Nephron (organoid): ENCODE results near the gene S100PBP.

Experiments
- H3K27ac Mint-ChIP-seq, 3 experiments: 2 replicates each; pipeline ENCODE4 v1.8.0; 2020; ENCODE audit warnings: mixed read lengths in 3 of 3, mild to moderate bottlenecking in 2 of 3, moderate library complexity in 1 of 3
- H3K27me3 Mint-ChIP-seq: 2 replicates; pipeline ENCODE4 v1.8.0; 2021; ENCODE audit warnings: low read depth, mild to moderate bottlenecking, moderate library complexity, mixed read lengths
- H3K36me3 Mint-ChIP-seq: 2 replicates; pipeline ENCODE4 v1.8.0; 2020; ENCODE audit warnings: low read depth, mixed read lengths
- H3K4me1 Mint-ChIP-seq: 2 replicates; pipeline ENCODE4 v1.8.0; 2020; ENCODE audit warnings: mixed read lengths
- H3K4me3 Mint-ChIP-seq, 3 experiments: 2 replicates each; pipeline ENCODE4 v1.8.0; 2020; ENCODE audit warnings: mild to moderate bottlenecking in 3 of 3, mixed read lengths in 3 of 3, moderate library complexity in 2 of 3
- H3K9me3 Mint-ChIP-seq: 2 replicates; pipeline ENCODE4 v1.8.0; 2020; ENCODE audit warnings: mixed read lengths
- CTCF ChIP-seq, 3 experiments: fragments of 200-600 bp; sonication (generic); IDR thresholded peaks; one replicate each; pipeline ENCODE4 v1.5.0; 2021; ENCODE audit warnings: antibody characterized with exemption in 3 of 3; ENCODE audit not compliant: unreplicated experiment in 3 of 3

S100PBP gene

DNA sequence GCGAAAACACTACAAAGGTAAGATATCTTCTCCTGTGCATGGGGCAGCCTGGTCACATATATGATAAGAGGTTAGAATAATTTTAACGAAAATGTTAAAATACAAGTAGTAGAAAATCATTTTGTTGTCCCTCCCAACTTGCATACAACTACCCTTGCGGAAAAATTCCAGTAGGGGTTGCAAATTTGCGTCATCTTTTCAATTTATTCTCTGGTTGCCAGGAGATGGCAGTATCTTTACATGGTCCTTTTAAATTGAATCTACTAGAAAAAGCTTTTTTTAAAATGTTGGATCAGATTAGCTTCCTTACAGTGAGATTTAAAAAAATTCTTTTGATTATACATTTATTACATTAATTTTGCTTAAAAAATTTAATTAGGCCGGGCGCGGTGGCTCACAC lies 10.9 kb downstream of the S100PBP start:
- Mint-ChIP-seq H3K4me3 (no peak overlapping the region), H3K36me3 (peaks cover 62% of the 10 kb centered on the region), H3K27me3 (no peaks in the 10 kb centered on the region), H3K4me1 (peaks cover 4% of the 10 kb centered on the region), H3K9me3 (no peaks in the 10 kb centered on the region), H3K27ac (no peak overlapping the region)
- peak; percentile 40 to 57 (median 50) for TF ChIP-seq CTCF (IDR thresholded peaks at IDR 0.05; ENCODE audit: unreplicated experiment in 3 of 3)

DNA sequence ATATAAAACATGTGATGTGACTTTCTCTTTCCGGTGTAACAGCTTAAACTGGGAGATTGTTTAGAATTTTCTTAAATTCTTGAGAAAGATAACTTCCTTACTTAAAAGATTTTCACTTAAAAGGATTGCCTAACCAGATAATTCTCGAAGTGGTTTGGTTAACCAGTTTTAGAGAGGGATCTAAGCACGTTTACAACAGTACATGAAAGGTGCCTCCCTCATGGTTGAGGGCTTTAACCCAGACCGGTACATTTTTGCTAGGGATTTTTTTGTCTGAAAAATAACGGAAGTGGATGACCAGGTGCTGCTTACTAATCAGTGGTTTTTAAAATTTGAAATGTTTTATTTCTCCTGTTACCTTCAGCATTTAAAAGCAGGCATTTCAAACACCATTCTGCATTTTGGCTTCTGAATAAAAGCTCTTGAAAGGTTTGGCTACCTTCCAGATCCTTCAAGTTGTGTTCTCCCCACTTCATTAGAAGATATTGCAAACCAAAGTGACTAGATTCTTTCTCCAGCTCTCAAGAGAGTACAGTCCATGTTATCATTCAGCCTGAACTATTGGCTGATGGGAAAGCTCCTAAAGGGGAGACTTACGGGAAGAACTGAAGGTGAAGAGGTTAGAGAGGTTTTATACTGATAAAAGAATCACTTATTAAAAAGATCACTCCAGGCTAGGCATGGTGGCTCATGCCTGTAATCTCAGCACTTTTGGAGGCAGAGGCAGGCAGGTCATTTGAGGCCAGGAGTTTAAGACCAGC lies 12.8 kb downstream of the S100PBP start:
- no peak for TF ChIP-seq CTCF (IDR thresholded peaks at IDR 0.05; ENCODE audit: unreplicated experiment in 3 of 3)
- Mint-ChIP-seq H3K27me3 (no peaks in the 10 kb centered on the region), H3K4me1 (peaks cover 4% of the 10 kb centered on the region), H3K27ac (no peak overlapping the region), H3K36me3 (peaks cover 74% of the 10 kb centered on the region), H3K9me3 (no peaks in the 10 kb centered on the region), H3K4me3 (no peak overlapping the region)

GRCh38 chr1:32831878-32832277 lies 14.4 kb downstream of the S100PBP start:
- Mint-ChIP-seq H3K27ac (no peak overlapping the region), H3K36me3 (peaks cover 75% of the 10 kb centered on the region), H3K9me3 (no peaks in the 10 kb centered on the region), H3K27me3 (no peaks in the 10 kb centered on the region), H3K4me3 (no peak overlapping the region), H3K4me1 (peaks cover 4% of the 10 kb centered on the region)
- TF ChIP-seq CTCF (IDR thresholded peaks at IDR 0.05; ENCODE audit: unreplicated experiment in 3 of 3) = no peak

DNA sequence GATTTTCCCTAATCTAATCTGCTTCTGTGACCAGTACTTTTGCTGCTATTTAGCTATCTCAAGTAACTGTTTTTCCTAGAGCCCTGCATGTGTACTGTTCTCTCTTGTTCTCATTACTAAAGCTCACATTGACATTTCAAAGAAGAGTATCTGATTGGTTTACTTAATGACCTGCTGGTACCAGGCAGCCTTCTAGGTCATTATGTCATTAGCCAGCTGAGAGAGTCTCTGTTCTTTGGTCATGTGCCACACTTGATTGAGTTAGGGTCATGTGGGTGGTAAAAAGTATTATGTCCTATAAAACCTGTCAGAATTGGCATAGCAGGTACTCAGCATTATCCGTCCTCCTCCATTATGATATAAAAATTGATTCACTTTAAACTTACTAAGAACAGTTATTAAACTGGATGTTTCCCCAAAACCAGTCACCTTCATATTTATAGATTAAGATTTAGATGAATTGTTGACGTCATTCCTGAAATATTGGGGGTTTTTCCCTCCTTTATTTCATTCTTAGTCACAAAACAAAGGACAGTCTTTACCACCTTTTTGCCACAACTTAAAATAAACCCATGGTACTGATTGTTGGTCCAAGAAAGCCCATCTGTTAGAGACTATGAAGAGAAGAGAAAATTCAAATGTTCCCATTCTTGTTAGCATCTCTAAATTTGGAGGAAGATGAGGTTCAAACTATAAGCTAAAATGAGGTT lies 31.1 kb downstream of the S100PBP start:
- Mint-ChIP-seq H3K27me3 (no peaks in the 10 kb centered on the region), H3K27ac (no peak overlapping the region), H3K4me3 (no peak overlapping the region), H3K36me3 (peaks cover 51% of the 10 kb centered on the region), H3K4me1 (no peaks in the 10 kb centered on the region), H3K9me3 (peaks cover 3% of the 10 kb centered on the region)
- TF ChIP-seq CTCF (IDR thresholded peaks at IDR 0.05; ENCODE audit: unreplicated experiment in 3 of 3) = no peak

- no peak overlapping the region for H3K4me3 Mint-ChIP-seq
- H3K27me3 Mint-ChIP-seq = no peaks in the 10 kb centered on the region
- peaks cover 28% of the 10 kb centered on the region for H3K4me1 Mint-ChIP-seq
- no peaks in the 10 kb centered on the region for H3K9me3 Mint-ChIP-seq
- TF ChIP-seq CTCF (IDR thresholded peaks at IDR 0.05; ENCODE audit: unreplicated experiment in 3 of 3) = no peak
- H3K36me3 Mint-ChIP-seq = peaks cover 60% of the 10 kb centered on the region
- H3K27ac Mint-ChIP-seq = no peak overlapping the region
Measured at GRCh38 chr1:32855861-32856617, 38.6 kb downstream of the S100PBP start.
